ENCODE data around the gene KRT36.

Gene KRT36

DNA sequence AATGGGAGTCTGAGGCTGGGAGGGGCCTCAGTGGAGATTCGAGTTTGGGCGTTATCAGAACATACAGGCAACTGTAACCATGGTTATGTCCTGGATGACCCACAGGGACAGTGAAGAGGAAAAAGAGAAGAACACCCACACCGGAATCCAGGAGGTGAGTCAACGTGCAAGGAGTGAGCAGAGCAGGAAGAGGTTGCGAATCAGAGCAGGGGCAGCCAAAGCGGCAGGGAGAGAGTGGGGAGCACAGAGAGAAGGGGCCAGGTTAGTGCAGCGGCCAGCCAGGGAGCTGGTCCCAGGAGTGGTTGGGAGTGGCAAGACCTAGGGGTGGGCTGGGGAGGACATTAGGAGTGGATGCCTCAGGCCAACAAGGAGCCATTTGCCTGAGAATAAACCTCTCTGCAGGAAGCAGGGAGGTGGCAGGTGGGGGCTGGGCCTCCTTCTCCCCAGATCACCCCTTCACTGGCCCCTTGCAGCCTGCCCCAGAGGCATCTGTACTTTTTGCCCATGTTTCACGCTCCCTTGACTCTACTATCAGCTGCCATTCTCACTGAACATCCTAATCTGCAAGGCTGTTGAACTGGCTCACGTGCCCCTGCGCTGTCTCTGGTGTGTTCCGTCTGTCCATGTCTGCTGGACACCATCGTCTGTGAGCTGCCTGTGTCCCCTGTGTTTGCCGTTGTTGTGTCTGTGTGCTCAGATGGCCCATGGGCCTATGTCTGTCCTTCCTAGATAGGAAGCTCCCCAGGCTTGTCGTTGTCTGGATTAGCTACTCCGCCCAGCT is 10.6 kb upstream of the KRT36 start:
- no peak for DNase-seq (ENCODE audit: low read depth)

- no peak for DNase-seq (ENCODE audit: low read depth)
Measured at GRCh38 chr17:41499714-41500113, 10.0 kb upstream of the KRT36 start.

- DNase-seq (ENCODE audit: low read depth): no peak
Measured at GRCh38 chr17:41498276-41498675, 8.6 kb upstream of the KRT36 start.

DNA sequence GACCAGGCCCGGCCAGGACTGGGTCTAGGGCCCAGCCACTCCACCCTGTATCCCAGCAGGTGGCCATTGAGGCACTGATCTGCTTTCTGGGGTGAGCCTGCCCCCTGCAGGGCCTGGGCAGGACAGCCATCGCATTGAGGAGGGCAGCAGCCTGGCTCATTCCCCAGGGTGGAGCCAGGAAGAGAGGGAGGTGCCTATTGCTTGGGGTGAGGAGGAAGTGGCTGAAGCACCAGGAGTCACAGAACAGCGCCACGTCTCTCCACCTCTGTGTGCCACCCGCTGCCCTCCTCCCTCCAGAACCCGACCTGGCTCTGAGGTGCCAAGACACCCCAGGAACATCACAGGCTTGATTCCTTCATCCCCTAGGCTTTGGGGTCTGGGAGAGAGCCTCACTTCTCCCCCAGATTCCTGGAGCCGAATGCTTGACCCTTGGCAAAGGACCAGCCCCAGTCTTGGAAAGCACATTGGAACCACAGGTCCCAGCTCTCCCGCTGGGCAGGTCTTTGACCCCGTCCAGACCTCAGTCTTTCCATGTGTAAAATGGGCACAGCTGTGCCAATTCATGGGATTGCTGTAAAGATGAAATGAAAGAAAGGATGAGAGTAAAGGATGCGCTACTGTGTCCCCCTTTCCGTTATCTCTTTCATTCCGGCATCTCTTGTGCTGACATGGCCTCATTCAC is 7.2 kb upstream of the KRT36 start:
- DNase-seq (ENCODE audit: low read depth): peak; percentile 17

DNA sequence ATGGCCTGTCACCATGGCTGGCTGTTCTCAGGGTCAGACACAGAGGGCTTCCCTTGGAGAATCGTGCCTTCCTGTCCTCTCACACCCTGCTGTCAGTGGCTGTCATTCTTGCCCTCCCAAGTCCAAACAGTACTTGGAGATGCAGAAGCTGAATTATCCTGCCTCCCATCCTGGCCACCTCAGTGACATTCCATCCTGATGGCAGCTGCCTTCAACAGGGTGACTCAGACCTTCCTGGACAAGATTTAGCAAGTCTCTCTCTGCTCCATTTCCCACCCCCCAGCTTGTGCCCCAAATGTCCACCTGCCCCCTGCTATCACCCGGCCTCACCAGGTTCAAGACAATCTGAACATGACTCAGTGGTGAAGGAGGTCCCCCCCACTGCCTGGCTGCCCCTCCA is 4.8 kb upstream of the KRT36 start:
- no peak for DNase-seq (ENCODE audit: low read depth)

DNA sequence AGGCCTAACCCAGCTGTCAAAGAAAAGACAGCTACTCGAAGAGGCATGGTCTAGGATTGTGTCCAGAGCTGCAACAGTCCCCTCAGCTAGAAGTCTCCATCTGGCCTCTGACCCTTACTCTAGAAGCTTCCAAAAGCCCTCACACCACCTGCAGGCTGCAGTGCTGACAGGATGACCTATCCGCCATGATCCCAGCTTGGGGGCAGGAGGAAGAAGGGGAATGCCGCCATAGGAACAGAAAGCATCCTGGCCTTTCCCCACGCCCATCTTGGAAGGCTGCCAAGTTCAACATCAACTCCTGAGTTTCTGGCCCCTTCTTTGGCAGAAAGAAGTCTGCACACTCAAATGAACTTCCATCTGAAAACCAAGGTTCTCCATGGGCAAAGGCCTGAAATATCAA is 3.1 kb upstream of the KRT36 start:
- DNase-seq (ENCODE audit: low read depth): no peak

- no peak for DNase-seq (ENCODE audit: low read depth)
Measured at GRCh38 chr17:41492351-41492750, 2.6 kb upstream of the KRT36 start.

DNA sequence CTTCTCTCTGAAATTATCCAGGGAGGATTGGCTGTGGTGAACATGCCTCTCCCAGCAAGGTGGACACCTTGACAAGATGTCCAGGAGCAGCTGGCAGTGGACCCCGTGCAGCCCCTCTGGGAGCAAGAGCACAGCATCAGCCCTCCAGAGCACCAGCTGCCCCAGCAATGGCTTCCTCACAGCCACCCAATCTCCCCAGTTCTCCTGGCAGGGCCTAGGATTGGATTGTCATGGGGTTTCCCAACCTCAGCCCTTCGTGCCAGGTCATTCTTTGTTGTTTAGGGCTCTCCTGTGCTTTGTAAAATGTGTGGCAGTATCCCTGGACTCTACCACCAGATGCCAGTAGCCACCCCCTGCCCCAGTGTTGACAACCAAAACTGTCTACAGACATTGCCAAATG is 1.8 kb upstream of the KRT36 start:
- DNase-seq (ENCODE audit: low read depth): no peak

GRCh38 chr17:41490000-41490990 is 585 bp upstream of the KRT36 start:
- no peak for DNase-seq (ENCODE audit: low read depth)

- no peak for DNase-seq (ENCODE audit: low read depth)
Measured at GRCh38 chr17:41486809-41487530, 2.7 kb downstream of the KRT36 start.

- DNase-seq (ENCODE audit: low read depth): no peak
Measured at GRCh38 chr17:41486316-41486715, 3.4 kb downstream of the KRT36 start.

- DNase-seq (ENCODE audit: low read depth): no peak
Measured at GRCh38 chr17:41484920-41485904, 4.5 kb downstream of the KRT36 start.

- no peak for DNase-seq (ENCODE audit: low read depth)
Measured at GRCh38 chr17:41483991-41484826, 5.5 kb downstream of the KRT36 start.

DNA sequence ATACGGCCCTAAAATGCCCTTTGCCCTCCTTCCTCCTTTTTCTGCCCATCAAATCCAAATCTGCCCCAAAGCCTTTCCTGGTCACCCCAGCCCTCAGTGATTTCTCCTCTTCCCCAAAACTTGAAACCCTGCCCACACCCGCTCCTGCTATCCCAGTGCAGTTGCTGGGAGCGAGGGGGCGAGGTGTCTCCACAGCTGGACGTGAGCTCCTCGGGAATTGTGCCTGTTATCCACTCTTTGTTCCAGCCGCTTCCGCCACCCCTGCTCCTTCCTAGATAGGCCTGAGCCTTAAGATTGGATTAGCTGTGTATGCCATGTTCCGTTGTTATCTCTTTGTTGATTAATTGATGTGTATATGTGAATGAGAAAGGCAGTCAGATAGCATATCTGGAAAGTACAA is 6.2 kb downstream of the KRT36 start:
- DNase-seq (ENCODE audit: low read depth): no peak

DNA sequence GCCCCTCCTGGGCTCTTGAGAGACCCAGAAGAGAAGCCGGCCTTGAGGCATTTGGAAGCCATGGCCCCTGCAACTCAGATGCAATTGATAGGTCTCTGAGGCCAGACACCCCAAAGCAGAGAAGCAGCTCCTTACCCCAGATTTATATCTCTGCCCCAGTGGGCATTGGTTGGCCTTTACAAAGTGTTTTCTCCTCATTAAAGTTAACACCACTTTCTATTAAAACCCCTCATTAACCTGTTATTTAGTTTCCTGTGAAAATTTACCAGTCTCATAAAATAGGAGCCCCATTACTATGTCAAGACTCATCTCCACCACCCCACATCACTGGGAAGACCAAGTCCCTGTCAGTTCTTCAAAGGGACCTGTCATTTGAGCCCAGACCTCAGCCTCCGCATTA is 8.7 kb downstream of the KRT36 start, which contains the start of gene KRT35:
Gene KRT35 (minus strand): TSS at position 116 of the 400 bp plus-strand sequence. CDS start 54 bp downstream, at position 62.
- DNase-seq (ENCODE audit: low read depth): no peak

GRCh38 chr17:41480581-41480980 is 9.1 kb downstream of the KRT36 start:
- no peak for DNase-seq (ENCODE audit: low read depth)

DNA sequence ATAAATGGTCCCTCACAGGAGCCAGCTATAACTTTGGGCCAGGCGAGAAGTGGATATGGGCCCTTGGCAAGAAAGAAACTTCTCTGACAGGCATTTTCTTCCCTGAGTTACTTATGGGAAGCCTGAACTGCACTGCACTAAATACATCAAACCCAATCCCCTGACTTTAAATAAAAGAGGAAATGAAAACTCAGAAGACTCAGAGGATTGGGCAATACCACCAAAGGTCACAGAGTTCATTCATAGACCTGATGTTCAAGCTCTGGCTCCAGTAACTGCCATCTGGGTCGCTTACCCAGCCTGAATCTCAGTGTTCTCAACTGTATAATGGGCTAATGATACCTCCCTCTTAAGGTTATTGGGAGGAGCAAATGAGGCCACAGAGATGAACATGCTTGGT is 9.6 kb downstream of the KRT36 start:
- no peak for DNase-seq (ENCODE audit: low read depth)

- DNase-seq (ENCODE audit: low read depth): no peak
Measured at GRCh38 chr17:41478237-41478636, 11.5 kb downstream of the KRT36 start.

Measured in stimulated activated CD8-positive, alpha-beta memory T cell treated with anti-CD3 and anti-CD28 coated beads, Interleukin-15, amount 100 ng/mL, for 24 hours (primary cell).